ENCODE data around the gene PRKCA.
"Not testable (repeated sequence)": the region's sequence is repeated elsewhere in the genome, so short reads cannot be mapped to it uniquely, and the experiment has no call there.

PRKCA gene

DNA sequence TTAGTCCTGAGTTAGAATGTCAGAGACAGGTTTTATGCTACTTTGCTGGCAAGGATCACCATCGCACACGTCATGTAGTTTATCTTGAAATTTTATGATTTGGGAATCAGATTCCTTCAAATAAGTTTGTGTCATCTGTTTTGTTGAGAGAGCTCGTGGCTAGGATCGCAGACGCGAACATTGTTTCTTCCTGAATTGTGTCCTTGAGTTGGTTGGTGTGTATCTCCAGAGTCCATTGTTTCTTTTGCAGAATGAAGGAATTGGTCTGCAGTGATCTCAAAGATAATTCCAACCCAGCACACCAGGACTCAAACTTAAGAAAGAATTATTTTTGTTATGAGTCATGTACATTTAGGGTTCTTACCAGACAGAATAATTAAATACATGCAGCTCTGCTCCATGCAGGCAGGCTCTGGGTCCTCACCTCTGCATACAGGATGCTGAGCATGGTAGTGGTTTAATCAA, 51.6 kb downstream of the PRKCA start:
- no peak for DNase-seq (ENCODE audit: low read depth)

GRCh38 chr17:66354472-66354871, 52.1 kb downstream of the PRKCA start:
- DNase-seq (ENCODE audit: low read depth) = no peak

DNA sequence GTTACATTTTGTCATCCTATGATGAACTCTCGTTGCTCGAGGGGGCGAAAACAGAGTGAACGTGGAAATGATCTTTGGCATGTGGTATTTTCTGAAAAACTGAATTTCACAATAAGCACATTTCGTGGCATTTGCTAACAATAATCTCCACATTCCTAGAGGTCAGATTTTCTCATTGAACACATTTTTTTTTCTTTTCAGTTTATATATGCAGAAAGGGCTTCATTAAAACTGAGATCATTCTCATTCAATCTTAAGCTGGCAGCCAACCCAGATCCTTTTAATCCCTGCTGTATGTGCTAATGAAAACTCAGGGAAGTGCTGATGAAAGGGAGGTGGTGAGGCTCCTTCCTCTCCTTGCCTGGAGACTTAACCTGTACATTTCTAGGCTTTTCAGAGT, 52.6 kb downstream of the PRKCA start:
- DNase-seq (ENCODE audit: low read depth) = no peak

DNA sequence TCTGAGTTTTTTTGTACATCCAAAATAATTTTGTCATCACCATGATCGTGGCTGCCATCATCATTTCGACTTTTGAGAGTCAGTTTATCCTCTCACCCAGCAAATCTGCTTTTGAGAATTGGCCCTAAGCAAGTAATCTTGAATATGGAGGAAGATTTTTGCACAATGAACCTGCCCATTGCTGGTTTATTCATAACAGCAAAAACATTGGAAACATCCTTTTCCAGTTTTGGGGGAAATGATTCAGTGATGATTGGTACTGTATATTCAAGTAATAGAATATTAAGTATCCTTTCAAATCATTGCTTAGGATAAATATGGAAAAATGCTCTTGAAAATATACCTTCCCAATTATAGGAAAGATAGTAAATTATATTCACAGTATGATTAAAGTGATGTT, 53.1 kb downstream of the PRKCA start:
- no peak for DNase-seq (ENCODE audit: low read depth)

DNA sequence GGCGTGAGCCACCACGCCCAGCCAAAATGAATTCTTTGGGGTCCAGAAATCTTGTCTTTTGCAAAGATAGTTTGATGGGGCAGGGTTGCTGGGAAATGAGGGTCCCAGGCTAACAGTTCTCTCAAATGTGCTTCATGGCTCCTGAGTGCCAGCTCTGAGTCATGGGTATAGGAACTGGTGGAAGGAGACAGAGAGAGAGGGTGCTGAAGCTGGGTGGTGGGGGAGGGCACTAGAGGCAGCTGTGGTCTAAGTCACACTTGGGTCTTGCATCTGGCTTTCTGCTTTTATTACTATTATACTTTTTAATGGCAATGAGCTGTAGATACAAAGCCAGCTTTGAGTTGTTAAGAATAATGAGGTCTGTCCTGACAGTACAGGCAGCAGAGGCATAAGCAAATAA, 54.6 kb downstream of the PRKCA start:
- no peak for DNase-seq (ENCODE audit: low read depth)

DNA sequence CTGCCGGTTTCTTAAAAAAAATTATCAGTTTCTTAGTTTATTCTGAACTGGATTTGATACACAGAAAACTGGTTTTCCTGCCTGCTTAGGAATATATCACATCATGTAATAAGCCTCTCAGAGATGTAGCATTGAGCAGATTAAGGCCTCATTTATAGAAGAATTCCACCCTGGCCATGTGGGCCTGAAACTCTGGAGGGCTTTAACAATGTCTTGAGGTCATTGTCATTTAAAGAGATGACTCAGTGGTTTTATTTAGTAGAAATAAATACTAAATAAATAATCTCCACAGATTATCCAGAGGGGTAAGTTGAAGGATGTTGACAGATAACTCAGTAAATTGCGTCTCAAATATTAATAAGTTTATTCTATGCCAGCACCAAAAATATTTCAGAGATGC, 56.9 kb downstream of the PRKCA start:
- DNase-seq (ENCODE audit: low read depth) = no peak

DNA sequence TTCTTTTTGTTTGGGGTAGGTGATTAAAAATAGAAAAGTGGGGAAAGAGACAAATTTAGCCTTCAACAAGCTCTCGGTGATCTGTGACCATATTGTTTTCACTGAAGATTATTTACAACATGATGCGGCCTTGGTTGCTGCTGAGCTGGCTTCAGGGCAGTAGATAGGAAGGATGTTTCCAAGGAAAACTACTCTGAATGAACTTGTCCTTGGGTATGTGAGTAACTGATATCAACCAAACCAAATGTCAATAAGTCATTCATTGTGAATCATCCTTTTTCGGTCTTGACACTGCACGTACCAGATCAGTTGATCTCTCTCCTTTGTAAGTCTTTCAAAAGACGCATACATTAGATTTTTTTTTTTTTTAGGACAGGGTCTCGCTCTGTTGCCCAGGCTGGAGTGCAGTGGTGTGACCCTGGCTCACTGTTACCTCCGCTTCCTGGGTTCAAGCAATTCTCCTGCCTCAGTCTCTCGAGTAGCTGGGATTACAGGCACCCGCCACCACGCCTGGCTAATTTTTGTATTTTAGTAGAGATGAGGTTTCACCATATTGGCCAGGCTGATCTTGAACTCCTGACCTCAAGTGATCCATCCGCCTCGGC, 58.6 kb downstream of the PRKCA start:
- DNase-seq (ENCODE audit: low read depth) = not testable (repeated sequence)

DNA sequence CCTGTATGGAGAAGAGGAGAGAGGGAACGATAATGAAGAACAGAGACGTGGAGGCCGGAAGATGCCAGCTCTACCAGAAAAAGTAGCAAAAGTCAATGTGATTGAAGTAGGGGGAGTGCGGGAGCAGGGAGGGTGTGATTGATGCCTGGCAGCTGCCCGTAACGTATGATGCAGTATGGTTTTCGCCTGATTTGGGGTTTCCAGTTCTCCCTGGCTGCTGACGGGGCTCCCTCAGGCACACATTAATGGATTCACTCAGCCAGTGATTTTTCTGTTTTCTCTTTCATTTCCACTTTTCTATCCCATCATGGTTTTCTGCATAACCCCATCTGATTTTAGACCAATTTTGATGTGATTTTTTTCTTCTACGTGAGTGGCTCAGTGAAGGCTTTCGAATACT, 62.1 kb downstream of the PRKCA start:
- DNase-seq (ENCODE audit: low read depth) = no peak

DNA sequence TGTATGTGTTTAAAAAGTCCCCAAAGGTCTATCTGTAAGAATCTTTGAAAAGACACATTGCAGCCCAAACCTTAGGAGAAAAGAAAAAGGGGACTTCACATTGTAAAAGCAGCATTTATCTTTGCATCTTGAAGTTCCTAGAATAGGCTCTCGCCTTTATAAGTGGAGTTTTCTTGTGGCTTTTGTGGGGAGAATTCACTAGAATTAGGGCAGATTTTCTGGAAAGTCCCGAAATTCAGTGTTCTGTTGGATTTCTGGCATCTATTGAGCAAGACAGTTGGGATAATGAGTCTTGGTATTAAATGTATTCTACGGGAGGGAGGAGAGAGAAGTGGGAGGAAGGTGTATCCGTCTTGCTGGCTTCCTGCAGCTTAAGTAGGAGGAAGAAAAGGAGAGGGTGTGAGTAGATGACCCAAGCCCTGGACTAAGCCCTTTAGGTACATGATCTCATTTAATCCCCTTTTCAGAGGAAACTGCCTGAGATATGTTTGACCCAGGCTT, 62.6 kb downstream of the PRKCA start:
- DNase-seq (ENCODE audit: low read depth) = no peak

GRCh38 chr17:66365903-66366302, 63.5 kb downstream of the PRKCA start:
- DNase-seq (ENCODE audit: low read depth) = no peak

DNA sequence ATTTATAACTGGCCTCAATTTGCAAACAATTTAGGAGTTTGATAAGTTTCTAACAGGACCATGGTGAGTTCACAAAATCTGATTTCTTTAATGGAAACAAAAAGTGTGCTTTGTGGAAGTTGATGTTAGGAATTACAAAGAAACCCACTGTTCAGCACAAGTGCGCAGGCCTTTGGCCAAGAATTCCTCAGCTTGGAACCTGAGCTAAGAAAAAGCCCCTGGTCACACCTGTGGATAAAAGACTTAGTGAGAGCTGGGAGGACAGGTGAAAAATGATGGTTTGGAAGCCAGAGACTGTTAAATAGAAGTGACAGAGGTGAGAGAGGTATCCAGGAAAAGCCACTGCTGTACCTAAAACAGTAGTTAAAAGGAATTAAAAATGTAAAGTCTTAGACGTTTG, 64.7 kb downstream of the PRKCA start:
- DNase-seq (ENCODE audit: low read depth) = no peak

DNA sequence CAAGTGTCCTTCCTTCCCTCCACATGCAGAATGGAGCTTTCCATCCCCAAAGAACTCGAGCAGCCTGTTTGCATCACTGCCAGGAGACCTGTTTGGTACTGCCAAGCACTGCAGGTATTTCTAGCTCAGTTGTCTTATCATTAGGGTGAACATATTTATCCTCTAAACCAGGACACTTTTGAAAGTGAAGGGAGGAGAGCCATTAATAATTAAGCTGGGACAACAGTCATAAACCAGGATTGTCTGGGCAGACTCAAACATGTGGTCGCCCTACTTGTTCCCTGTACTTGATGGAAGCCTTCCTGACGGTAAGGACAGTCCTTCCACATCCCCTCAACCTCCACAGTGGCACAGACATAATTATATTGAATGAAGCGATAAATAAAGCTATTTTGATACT, 67.4 kb downstream of the PRKCA start:
- no peak for DNase-seq (ENCODE audit: low read depth)

DNA sequence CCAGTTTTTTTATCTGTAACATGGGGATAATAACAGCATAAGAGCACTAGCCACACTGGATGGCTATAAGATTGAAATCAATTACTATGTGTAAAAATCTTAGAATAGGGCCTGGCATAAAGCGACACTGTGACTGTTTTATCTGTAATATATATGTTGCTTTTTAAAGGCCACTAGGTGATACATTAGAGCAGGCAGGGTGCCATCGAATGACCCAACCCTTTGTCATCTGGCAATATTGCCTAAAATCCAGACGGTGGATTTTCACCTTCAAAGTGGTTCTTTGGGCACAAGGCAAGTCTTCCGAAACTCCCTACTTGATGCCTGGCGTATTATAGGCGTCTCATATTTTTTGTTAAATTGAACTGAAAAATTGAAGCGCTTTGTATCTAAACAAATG, 69.1 kb downstream of the PRKCA start:
- DNase-seq (ENCODE audit: low read depth) = no peak

DNA sequence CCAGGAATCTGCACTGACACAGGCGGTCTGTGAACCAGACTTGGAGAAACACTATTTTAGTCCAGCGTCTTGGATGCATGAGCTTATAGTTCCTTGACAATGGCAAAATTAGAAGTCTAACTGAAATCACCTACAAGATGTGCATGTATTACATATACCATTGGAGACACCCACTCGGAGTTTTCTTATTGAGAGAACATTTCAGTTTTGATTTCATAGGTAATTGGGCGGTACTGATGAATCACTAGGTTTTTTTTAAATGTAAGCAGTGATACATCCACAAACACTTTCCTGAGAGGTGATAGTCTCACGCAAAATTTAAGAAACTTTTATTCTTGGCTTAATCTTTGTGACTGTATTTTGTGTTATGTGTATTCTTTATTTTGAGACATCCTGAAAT, 69.8 kb downstream of the PRKCA start:
- no peak for DNase-seq (ENCODE audit: low read depth)

DNA sequence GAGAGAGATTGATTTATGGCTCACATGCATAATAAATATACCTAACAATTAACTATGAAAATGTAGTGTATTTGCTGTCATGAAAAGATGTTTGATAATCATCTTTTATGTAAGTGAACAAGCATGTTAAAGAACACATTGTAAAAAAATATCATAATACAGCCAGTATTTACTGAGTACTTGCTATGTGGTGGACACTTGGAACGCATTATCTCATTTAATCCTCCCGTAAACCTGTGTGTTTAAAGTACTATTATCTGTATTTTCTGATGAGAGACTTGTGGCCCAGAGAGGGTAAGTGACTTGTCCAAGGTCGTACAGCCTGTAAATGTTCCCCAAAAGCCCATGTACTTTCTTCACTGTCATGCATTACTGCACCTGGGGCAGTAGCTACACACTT, 70.7 kb downstream of the PRKCA start:
- DNase-seq (ENCODE audit: low read depth) = no peak

GRCh38 chr17:66373944-66374817, 71.8 kb downstream of the PRKCA start:
- DNase-seq (ENCODE audit: low read depth) = peak; percentile 53

DNA sequence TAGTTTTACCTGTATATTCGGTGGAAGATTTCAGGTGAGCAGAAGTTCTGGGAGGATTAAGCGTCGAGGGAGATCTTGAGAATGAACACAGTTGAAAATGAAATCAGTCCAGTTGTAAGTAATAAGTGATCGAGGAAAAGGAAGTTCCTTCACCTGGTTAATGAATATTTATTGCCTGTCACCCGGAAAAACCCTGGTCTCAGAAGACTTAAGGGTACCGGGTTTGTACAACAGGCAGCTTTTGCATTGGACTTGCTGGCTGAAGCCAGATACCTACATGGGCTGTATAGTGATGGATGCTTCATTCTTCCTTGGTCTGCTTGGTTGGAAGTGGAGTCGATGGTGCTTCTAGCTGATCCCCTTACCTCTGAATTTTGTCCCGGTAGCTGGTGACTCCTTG, 72.7 kb downstream of the PRKCA start:
- no peak for DNase-seq (ENCODE audit: low read depth)

DNA sequence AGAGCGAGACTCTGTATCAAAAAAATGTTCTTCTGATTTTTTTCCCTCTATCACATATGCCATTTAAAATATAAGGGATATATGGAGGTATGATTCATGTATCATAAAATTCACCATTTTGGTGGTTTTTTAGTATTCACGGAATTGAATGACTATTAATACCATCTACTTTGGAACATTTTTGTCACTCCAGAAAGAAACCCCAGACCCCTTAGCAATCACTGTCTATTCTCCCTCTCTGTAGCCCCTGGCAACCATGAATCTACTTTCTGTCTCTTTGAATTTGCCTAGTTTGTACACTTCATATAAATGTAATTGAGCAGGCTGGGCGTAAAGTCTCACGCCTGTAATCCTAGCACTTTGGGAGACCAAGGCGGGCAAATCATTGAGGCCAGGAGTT, 75.9 kb downstream of the PRKCA start:
- DNase-seq (ENCODE audit: low read depth) = no peak

GRCh38 chr17:66379544-66379943, 77.1 kb downstream of the PRKCA start:
- DNase-seq (ENCODE audit: low read depth) = no peak

GRCh38 chr17:66379996-66380395, 77.6 kb downstream of the PRKCA start:
- no peak for DNase-seq (ENCODE audit: low read depth)

DNA sequence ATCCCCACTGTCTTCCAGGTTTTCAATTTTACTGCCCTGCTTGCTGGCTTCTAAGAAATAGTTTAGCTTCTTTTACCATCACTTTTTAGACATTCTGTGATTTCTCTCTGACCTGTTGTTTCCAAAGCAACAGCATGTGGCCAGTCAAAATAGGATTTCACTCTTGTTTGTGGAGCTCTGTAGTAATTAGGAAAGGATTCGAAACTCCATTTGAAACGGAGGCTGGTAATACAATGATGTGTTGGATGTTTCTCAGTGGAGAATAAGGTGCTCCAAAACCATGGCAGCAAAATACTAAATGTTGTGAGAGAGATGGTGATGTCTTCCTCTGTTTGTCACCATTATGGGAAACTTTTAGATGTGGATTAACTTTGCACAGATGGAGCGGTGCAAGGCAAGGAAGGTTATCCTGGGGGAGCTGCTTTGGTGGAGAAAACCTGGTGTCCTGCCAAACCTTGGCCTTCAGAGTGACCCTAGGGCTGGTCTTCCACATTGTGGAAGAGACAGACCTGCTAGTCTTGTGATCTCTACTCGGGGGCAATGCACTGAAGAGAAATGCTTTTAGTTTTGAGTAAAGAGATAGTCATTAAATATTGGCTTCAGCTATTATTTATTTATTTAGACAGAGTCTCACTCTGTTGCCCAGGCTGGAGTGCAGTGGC, 79.4 kb downstream of the PRKCA start:
- no peak for DNase-seq (ENCODE audit: low read depth)

GRCh38 chr17:66383333-66383732, 80.9 kb downstream of the PRKCA start:
- DNase-seq (ENCODE audit: low read depth) = no peak
